ENCODE results near the gene TMIGD2. TPM values are rescaled to one million over a fixed set of nuclear protein-coding genes. Genes with fewer than 3 reads are reported as not detected.

The TMIGD2 gene
- total RNA-seq, 1 experiment from 2014 or later = 0.94 TPM

DNA sequence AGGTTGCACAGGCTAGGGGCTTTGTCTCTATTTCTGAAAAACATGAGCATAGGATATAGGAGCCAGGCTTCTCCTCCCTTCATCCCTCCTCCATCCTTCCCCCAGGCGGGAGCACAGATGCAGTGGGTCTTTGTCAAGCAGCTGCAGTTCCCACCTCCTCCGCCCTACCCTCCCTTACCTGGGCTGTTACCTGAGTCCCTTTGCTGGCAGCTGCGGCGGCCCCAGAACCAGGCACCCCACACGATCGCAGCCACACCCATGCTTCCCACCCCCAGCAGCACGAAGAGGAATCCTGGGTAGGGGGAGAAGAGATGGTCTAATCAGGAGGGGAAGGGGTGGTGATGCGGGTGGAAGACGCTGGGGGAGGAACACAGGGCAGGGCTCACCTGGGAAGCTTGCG, 7.8 kb downstream of the TMIGD2 start (continued):
- TF ChIP-seq, protein P1, sequence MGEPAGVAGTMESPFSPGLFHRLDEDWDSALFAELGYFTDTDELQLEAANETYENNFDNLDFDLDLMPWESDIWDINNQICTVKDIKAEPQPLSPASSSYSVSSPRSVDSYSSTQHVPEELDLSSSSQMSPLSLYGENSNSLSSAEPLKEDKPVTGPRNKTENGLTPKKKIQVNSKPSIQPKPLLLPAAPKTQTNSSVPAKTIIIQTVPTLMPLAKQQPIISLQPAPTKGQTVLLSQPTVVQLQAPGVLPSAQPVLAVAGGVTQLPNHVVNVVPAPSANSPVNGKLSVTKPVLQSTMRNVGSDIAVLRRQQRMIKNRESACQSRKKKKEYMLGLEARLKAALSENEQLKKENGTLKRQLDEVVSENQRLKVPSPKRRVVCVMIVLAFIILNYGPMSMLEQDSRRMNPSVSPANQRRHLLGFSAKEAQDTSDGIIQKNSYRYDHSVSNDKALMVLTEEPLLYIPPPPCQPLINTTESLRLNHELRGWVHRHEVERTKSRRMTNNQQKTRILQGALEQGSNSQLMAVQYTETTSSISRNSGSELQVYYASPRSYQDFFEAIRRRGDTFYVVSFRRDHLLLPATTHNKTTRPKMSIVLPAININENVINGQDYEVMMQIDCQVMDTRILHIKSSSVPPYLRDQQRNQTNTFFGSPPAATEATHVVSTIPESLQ (CRISPR knock-in tag; IDR thresholded peaks at IDR 0.05) = no peak
- TF ChIP-seq, protein P2, sequence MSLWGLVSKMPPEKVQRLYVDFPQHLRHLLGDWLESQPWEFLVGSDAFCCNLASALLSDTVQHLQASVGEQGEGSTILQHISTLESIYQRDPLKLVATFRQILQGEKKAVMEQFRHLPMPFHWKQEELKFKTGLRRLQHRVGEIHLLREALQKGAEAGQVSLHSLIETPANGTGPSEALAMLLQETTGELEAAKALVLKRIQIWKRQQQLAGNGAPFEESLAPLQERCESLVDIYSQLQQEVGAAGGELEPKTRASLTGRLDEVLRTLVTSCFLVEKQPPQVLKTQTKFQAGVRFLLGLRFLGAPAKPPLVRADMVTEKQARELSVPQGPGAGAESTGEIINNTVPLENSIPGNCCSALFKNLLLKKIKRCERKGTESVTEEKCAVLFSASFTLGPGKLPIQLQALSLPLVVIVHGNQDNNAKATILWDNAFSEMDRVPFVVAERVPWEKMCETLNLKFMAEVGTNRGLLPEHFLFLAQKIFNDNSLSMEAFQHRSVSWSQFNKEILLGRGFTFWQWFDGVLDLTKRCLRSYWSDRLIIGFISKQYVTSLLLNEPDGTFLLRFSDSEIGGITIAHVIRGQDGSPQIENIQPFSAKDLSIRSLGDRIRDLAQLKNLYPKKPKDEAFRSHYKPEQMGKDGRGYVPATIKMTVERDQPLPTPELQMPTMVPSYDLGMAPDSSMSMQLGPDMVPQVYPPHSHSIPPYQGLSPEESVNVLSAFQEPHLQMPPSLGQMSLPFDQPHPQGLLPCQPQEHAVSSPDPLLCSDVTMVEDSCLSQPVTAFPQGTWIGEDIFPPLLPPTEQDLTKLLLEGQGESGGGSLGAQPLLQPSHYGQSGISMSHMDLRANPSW (CRISPR knock-in tag; conservative IDR thresholded peaks at IDR 0.05; ENCODE audit: low read depth) = no peak

DNA sequence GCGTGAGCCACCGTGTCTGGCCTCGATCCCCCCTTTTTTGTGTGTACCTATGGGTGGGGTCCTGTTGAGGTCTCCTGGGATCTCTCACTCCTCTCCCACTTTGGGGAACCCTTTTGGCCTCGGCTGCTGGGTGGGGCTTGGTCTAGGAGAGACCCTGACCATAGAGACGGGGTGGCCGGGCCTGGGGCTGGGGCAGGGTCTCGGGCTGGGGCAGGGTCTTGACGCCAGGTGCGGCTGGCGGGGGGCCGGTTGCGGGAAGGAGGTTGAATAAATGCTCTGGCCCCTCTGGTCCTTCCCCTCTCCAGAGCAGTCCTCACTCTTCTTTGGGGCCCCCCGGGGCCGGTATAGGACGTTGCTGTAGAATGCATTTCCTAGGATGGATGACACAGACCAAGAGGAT, 9.7 kb downstream of the TMIGD2 start:
- Mint-ChIP-seq H3K27me3 (ENCODE audit: low read depth) (peaks cover 10% of the 10 kb centered on the region), H3K9me3 (no peaks in the 10 kb centered on the region), H3K4me3 (no peak overlapping the region), H3K27ac (no peak overlapping the region), H3K4me1 (peaks cover 8% of the 10 kb centered on the region; the same call in 1 of the 2 replicates), H3K36me3 (no peaks in the 10 kb centered on the region)
- ATAC-seq (no peak), DNase-seq (ENCODE audit: low spot score) (no peak)
- POLR2A ChIA-PET = no interaction called here
- no peak for TF ChIP-seq HMGA2 (CRISPR knock-in tag; IDR thresholded peaks at IDR 0.05)
- TF ChIP-seq JAZF1 (CRISPR knock-in tag; IDR thresholded peaks at IDR 0.05) = no peak
- no peak for TF ChIP-seq SMAD4 (CRISPR knock-in tag; IDR thresholded peaks at IDR 0.05)
- TF ChIP-seq, protein P3, sequence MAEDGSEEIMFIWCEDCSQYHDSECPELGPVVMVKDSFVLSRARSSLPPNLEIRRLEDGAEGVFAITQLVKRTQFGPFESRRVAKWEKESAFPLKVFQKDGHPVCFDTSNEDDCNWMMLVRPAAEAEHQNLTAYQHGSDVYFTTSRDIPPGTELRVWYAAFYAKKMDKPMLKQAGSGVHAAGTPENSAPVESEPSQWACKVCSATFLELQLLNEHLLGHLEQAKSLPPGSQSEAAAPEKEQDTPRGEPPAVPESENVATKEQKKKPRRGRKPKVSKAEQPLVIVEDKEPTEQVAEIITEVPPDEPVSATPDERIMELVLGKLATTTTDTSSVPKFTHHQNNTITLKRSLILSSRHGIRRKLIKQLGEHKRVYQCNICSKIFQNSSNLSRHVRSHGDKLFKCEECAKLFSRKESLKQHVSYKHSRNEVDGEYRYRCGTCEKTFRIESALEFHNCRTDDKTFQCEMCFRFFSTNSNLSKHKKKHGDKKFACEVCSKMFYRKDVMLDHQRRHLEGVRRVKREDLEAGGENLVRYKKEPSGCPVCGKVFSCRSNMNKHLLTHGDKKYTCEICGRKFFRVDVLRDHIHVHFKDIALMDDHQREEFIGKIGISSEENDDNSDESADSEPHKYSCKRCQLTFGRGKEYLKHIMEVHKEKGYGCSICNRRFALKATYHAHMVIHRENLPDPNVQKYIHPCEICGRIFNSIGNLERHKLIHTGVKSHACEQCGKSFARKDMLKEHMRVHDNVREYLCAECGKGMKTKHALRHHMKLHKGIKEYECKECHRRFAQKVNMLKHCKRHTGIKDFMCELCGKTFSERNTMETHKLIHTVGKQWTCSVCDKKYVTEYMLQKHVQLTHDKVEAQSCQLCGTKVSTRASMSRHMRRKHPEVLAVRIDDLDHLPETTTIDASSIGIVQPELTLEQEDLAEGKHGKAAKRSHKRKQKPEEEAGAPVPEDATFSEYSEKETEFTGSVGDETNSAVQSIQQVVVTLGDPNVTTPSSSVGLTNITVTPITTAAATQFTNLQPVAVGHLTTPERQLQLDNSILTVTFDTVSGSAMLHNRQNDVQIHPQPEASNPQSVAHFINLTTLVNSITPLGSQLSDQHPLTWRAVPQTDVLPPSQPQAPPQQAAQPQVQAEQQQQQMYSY (CRISPR knock-in tag; IDR thresholded peaks at IDR 0.05) = no peak
- TF ChIP-seq, protein P4, sequence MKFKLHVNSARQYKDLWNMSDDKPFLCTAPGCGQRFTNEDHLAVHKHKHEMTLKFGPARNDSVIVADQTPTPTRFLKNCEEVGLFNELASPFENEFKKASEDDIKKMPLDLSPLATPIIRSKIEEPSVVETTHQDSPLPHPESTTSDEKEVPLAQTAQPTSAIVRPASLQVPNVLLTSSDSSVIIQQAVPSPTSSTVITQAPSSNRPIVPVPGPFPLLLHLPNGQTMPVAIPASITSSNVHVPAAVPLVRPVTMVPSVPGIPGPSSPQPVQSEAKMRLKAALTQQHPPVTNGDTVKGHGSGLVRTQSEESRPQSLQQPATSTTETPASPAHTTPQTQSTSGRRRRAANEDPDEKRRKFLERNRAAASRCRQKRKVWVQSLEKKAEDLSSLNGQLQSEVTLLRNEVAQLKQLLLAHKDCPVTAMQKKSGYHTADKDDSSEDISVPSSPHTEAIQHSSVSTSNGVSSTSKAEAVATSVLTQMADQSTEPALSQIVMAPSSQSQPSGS (CRISPR knock-in tag; IDR thresholded peaks at IDR 0.05; ENCODE audit: borderline replicate concordance, low read depth) = no peak
- TF ChIP-seq TP53 (CRISPR knock-in tag; IDR thresholded peaks at IDR 0.05) = no peak
- TF ChIP-seq ZNF121 (CRISPR knock-in tag; IDR thresholded peaks at IDR 0.05) = no peak
- TF ChIP-seq ZNF671 (CRISPR knock-in tag; IDR thresholded peaks at IDR 0.05) = no peak
- TF ChIP-seq, protein P5, sequence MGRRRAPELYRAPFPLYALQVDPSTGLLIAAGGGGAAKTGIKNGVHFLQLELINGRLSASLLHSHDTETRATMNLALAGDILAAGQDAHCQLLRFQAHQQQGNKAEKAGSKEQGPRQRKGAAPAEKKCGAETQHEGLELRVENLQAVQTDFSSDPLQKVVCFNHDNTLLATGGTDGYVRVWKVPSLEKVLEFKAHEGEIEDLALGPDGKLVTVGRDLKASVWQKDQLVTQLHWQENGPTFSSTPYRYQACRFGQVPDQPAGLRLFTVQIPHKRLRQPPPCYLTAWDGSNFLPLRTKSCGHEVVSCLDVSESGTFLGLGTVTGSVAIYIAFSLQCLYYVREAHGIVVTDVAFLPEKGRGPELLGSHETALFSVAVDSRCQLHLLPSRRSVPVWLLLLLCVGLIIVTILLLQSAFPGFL (CRISPR knock-in tag; IDR thresholded peaks at IDR 0.05; ENCODE audit: borderline replicate concordance) = no peak
- TF ChIP-seq ZBTB21 (CRISPR knock-in tag; IDR thresholded peaks at IDR 0.05; ENCODE audit: borderline replicate concordance) = no peak
- no peak for TF ChIP-seq ATF1 (CRISPR knock-in tag; IDR thresholded peaks at IDR 0.05)
- no peak for TF ChIP-seq FOXP1 (CRISPR knock-in tag; IDR thresholded peaks at IDR 0.05; ENCODE audit: borderline replicate concordance)
- CTCF ChIA-PET = no interaction called here
